ENCODE results near the gene SPATA18. TPM values are rescaled to one million over a fixed set of nuclear protein-coding genes. Genes with fewer than 3 reads are reported as not detected.

Gene SPATA18
- polyA plus RNA-seq, 1 donor (not counting 4 experiments of a cell fraction or from before 2014, with no cell fraction given): 5.6 TPM

GRCh38 chr4:52143815-52144214 is 92.7 kb downstream of the SPATA18 start:
- TF ChIP-seq, protein P1, sequence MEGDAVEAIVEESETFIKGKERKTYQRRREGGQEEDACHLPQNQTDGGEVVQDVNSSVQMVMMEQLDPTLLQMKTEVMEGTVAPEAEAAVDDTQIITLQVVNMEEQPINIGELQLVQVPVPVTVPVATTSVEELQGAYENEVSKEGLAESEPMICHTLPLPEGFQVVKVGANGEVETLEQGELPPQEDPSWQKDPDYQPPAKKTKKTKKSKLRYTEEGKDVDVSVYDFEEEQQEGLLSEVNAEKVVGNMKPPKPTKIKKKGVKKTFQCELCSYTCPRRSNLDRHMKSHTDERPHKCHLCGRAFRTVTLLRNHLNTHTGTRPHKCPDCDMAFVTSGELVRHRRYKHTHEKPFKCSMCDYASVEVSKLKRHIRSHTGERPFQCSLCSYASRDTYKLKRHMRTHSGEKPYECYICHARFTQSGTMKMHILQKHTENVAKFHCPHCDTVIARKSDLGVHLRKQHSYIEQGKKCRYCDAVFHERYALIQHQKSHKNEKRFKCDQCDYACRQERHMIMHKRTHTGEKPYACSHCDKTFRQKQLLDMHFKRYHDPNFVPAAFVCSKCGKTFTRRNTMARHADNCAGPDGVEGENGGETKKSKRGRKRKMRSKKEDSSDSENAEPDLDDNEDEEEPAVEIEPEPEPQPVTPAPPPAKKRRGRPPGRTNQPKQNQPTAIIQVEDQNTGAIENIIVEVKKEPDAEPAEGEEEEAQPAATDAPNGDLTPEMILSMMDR (optimal IDR thresholded peaks at IDR 0.05 in 1 of 3, IDR thresholded peaks at IDR 0.05 in 1 of 3, conservative IDR thresholded peaks at IDR 0.05 in 1 of 3; ENCODE audit: extremely low read depth in 1 of 3, insufficient read depth in 2 of 3, low read length in 3 of 3): no peak
- no peak for TF ChIP-seq EZH2 (IDR thresholded peaks at IDR 0.05; ENCODE audit: low read length)
- Histone ChIP-seq H2AFZ (ENCODE audit: control insufficient read depth, low read length) (no peak overlapping the region), H3K4me3 (ENCODE audit: control insufficient read depth in 2 of 3, extremely low read depth in 1 of 3, insufficient read depth in 2 of 3, low read depth in 1 of 3, low read length in 3 of 3) (no peak overlapping the region), H3K27me3 (ENCODE audit: control insufficient read depth, extremely low read depth, insufficient read depth, low read length) (peaks cover 3% of the 10 kb centered on the region), H3K4me1 (ENCODE audit: control insufficient read depth, extremely low read depth, insufficient read depth, low read length) (no peaks in the 10 kb centered on the region), H4K20me1 (ENCODE audit: control insufficient read depth, extremely low read depth, insufficient read depth, low read length) (no peaks in the 10 kb centered on the region), H3K9me3 (ENCODE audit: control insufficient read depth, low read depth, low read length) (no peaks in the 10 kb centered on the region), H3K9me1 (ENCODE audit: control insufficient read depth, extremely low read depth, insufficient read depth, low read length) (no peaks in the 10 kb centered on the region), H3K79me2 (ENCODE audit: control insufficient read depth, insufficient read depth, low read length) (no peaks in the 10 kb centered on the region), H3K4me2 (ENCODE audit: control insufficient read depth, extremely low read depth, insufficient read depth, low read depth, low read length) (no peak overlapping the region), H3K27ac (ENCODE audit: control insufficient read depth, insufficient read depth, low read length) (no peak overlapping the region), H3K36me3 (ENCODE audit: control insufficient read depth in 2 of 2, extremely low read depth in 1 of 2, insufficient read depth in 2 of 2, low read length in 2 of 2) (no peaks in the 10 kb centered on the region), H3K9ac (ENCODE audit: control insufficient read depth, extremely low read depth, insufficient read depth, low read length) (no peak overlapping the region)
- dilution Hi-C loops (cut with MboI; ENCODE audit: extremely low pct_ligation_motif_present, low sequenced_read_pairs): no loop called here
- FAIRE-seq (no peak), DNase-seq (ENCODE audit: low read depth, low spot score) (no peak)

DNA sequence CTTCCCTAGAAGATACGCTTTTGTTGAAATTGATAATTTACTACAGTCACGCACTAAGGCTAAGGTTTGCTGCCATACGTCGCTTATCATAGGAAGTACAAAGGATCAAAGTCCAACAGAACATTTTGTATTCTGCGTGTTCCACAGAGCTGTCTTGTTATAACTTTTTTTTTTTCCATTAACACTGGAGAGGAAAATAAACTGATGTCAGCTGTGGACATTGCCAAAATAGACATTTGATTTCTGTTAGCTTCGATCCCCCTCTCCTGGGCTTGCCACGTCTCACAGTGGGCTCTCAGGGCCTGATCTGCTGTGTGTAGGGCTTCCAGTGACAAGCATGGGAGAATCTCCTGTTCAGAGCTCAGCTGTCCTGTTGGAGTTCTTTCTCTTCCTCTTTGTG is 93.3 kb downstream of the SPATA18 start:
- no peak overlapping the region for H3K9ac ChIP-seq (ENCODE audit: control insufficient read depth, extremely low read depth, insufficient read depth, low read length)
- dilution Hi-C loops (cut with MboI; ENCODE audit: extremely low pct_ligation_motif_present, low sequenced_read_pairs): no loop called here
- no peaks in the 10 kb centered on the region for H3K79me2 ChIP-seq (ENCODE audit: control insufficient read depth, insufficient read depth, low read length)
- no peak overlapping the region for H3K27ac ChIP-seq (ENCODE audit: control insufficient read depth, insufficient read depth, low read length)
- TF ChIP-seq EZH2 (IDR thresholded peaks at IDR 0.05; ENCODE audit: low read length): no peak
- TF ChIP-seq, protein P1 (optimal IDR thresholded peaks at IDR 0.05 in 1 of 3, IDR thresholded peaks at IDR 0.05 in 1 of 3, conservative IDR thresholded peaks at IDR 0.05 in 1 of 3; ENCODE audit: extremely low read depth in 1 of 3, insufficient read depth in 2 of 3, low read length in 3 of 3): no peak
- no peaks in the 10 kb centered on the region for H3K9me3 ChIP-seq (ENCODE audit: control insufficient read depth, low read depth, low read length)
- no peak for DNase-seq (ENCODE audit: low read depth, low spot score)
- H3K9me1 ChIP-seq (ENCODE audit: control insufficient read depth, extremely low read depth, insufficient read depth, low read length): no peaks in the 10 kb centered on the region
- no peaks in the 10 kb centered on the region for H3K36me3 ChIP-seq (ENCODE audit: control insufficient read depth in 2 of 2, extremely low read depth in 1 of 2, insufficient read depth in 2 of 2, low read length in 2 of 2)
- peaks cover 3% of the 10 kb centered on the region for H3K27me3 ChIP-seq (ENCODE audit: control insufficient read depth, extremely low read depth, insufficient read depth, low read length)
- H3K4me3 ChIP-seq (ENCODE audit: control insufficient read depth in 2 of 3, extremely low read depth in 1 of 3, insufficient read depth in 2 of 3, low read depth in 1 of 3, low read length in 3 of 3): no peak overlapping the region
- H3K4me2 ChIP-seq (ENCODE audit: control insufficient read depth, extremely low read depth, insufficient read depth, low read depth, low read length): no peak overlapping the region
- H4K20me1 ChIP-seq (ENCODE audit: control insufficient read depth, extremely low read depth, insufficient read depth, low read length): no peaks in the 10 kb centered on the region
- no peaks in the 10 kb centered on the region for H3K4me1 ChIP-seq (ENCODE audit: control insufficient read depth, extremely low read depth, insufficient read depth, low read length)
- no peak for FAIRE-seq
- H2AFZ ChIP-seq (ENCODE audit: control insufficient read depth, low read length): no peak overlapping the region

Other genes starting within 250 kb of the SPATA18 start
- 39.6 to 59.9 TPM (median 50.3 TPM) in 3 replicates for gene DCUN1D4, start 208.2 kb upstream of the SPATA18 start, polyA plus RNA-seq
- gene LRRC66, start 30.9 kb upstream of the SPATA18 start, polyA plus RNA-seq: 0.09 to 0.28 TPM (median 0.26 TPM) in 3 replicates
- gene SGCB, start 13.0 kb upstream of the SPATA18 start, polyA plus RNA-seq: 10.3 to 18.3 TPM (median 14.7 TPM) in 3 replicates

Data from keratinocyte (primary cell).